GM12891 (cell line): ENCODE measurements around the gene RPS6KA3.
A peak's percentile ranks its signal among the peaks of the same experiment; 100 is the strongest.

ENCODE experiments used
- DNase-seq: peaks from one replicate; pipeline ENCODE4 v3.0.0; 2011; ENCODE audit warnings: low spot score; ENCODE audit not compliant: insufficient read length
- FAIRE-seq: peaks from 2 replicates; lab custom pipeline; 2011; peaks lifted over from hg19 to GRCh38; lab: Jason Lieb, UNC
- PAX5 ChIP-seq: IDR thresholded peaks from 2 replicates; pipeline ENCODE4 v1.6.1; 2011; ENCODE audit warnings: low read length, moderate library complexity, mild to moderate bottlenecking; ENCODE audit not compliant: insufficient read depth, severe bottlenecking
- POLR2A ChIP-seq: IDR thresholded peaks from 2 replicates; pipeline ENCODE4 v1.6.1; 2011; ENCODE audit warnings: low read depth, low read length, control low read depth
- POLR2AphosphoS5 ChIP-seq: IDR thresholded peaks from 2 replicates; pipeline ENCODE4 v1.6.1; 2011; ENCODE audit warnings: low read depth, low read length, control low read depth
- POU2F2 ChIP-seq: IDR thresholded peaks from 2 replicates; pipeline ENCODE4 v1.6.1; 2011; ENCODE audit warnings: low read depth, mild to moderate bottlenecking, control low read depth, low read length, moderate library complexity
- SPI1 ChIP-seq: IDR thresholded peaks from 2 replicates; pipeline ENCODE4 v1.6.1; 2011; ENCODE audit warnings: low read depth, low read length, control low read depth
- TAF1 ChIP-seq: IDR thresholded peaks from 2 replicates; pipeline ENCODE4 v1.6.1; 2011; ENCODE audit warnings: low read depth, low read length, control low read depth

The RPS6KA3 gene

GRCh38 chrX:20284992-20285391, 18.3 kb upstream of the RPS6KA3 start:
- TF ChIP-seq POU2F2 (no peak), POLR2A (no peak), POLR2AphosphoS5 (no peak), SPI1 (no peak), PAX5 (no peak), TAF1 (no peak)
- no peak for DNase-seq
- FAIRE-seq: no peak

GRCh38 chrX:20284444-20284843, 17.7 kb upstream of the RPS6KA3 start:
- FAIRE-seq (no peak), DNase-seq (no peak)
- no peak for TF ChIP-seq POLR2AphosphoS5
- no peak for TF ChIP-seq SPI1
- no peak for TF ChIP-seq POLR2A
- TF ChIP-seq TAF1: no peak

GRCh38 chrX:20280938-20281337, 14.2 kb upstream of the RPS6KA3 start:
- no peak for FAIRE-seq

DNA sequence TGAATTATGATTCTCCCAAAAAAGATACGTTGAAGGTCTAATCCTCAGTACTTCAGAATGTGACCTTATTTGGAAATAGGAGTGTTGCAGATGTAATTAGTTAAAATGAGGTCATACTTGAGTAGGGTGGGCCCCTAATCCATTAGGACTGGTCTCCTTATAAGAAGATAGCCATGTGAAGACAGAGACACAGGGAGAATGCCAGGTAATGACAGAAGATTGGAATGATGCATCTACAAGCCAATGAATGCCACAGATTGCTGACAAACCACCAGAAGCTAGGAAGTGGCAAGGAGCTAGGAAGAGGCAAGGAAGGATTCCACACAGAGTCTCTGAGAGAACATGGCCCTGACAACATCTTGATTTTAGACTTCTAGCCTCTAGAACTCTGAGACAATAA, 7.4 kb upstream of the RPS6KA3 start:
- TF ChIP-seq PAX5 (no peak), POLR2A (no peak), TAF1 (no peak), SPI1 (no peak), POU2F2 (no peak), POLR2AphosphoS5 (no peak)
- no peak for FAIRE-seq
- no peak for DNase-seq

More at GRCh38 chrX:20280938-20281337, 14.2 kb upstream of the RPS6KA3 start:
- DNase-seq: no peak
- TF ChIP-seq TAF1 (no peak), PAX5 (no peak), POLR2A (no peak), POLR2AphosphoS5 (no peak), POU2F2 (no peak), SPI1 (no peak)

DNA sequence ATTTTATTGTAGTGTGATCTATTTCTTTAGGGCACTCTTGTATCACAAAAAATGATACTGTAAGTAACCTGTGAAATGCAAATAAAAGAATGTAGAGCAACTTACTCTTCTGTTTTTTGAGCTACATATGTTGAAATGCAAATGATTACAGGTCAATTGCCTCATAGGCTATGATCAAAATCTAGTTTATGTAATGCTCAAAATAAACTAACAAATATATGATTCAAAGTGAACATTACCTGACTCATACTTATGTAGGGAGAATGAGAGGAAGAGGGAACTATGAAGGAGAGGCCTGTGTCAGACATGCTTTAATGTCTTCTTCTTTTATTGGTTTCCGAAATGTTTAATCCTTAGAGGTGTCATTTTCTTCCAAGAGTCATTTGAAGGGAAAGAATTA, 5.0 kb upstream of the RPS6KA3 start:
- TF ChIP-seq PAX5 (no peak), SPI1 (no peak), POLR2A (no peak), POU2F2 (no peak), POLR2AphosphoS5 (no peak)
- FAIRE-seq (no peak), DNase-seq (no peak)

DNA sequence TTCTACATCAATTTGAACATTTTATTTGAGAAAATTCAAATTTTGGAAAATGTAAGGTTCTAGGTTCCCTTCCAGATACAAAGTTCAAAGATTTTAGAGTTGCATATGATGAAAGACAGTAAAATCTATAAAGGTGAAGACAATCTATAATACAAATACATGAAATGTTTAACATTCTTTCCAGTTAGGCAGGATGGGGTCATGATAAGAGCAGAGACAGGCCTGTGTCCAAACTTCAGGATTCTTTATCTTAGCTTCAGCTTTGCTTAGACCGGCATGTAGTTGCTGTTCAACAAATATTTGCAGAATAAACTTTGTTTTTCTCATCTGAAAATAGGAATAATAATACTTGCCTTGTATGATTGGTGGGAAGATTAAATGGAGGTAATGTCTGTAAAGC, 4.5 kb upstream of the RPS6KA3 start:
- FAIRE-seq (no peak), DNase-seq (no peak)
- no peak for TF ChIP-seq PAX5
- TF ChIP-seq POU2F2: no peak
- TF ChIP-seq POLR2AphosphoS5: no peak
- no peak for TF ChIP-seq TAF1
- no peak for TF ChIP-seq SPI1
- no peak for TF ChIP-seq POLR2A

GRCh38 chrX:20270562-20270890, 3.8 kb upstream of the RPS6KA3 start:
- TF ChIP-seq PAX5 (no peak), POU2F2 (no peak), POLR2A (no peak), POLR2AphosphoS5 (no peak), TAF1 (no peak), SPI1 (no peak)
- DNase-seq (no peak), FAIRE-seq (no peak)

DNA sequence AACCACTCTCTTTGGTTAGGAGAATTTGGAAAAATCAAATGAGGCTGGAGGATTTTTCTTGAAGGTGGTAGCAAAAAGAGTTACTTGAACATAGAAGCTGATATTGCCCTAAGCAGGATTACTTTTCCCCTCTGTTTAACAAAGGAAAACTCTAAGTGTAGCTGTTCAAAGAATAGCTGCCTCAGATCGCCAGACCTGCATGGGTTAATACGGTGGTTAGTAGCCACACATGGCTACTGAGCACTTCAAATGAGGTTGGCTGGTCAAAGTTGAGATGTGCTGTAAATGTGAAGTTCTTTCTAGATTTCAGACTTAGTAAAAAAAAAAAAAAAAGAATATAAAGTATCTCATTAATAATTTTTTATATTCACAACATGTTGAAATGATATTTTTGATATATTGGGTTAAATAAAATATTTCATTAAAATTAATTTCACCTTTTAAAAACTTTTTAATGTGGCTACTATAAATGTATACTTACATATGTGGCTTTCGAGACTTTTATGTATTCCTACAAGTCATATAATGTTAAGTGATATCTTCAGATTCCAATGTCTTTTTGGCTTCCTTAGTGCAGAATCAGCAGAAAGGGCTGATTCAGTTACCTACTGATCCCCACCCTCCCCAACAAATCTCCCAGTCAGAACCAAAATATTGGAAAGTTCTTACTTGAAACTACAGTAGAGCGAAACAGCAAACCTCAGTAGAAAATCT, 3.3 kb upstream of the RPS6KA3 start:
- DNase-seq (no peak), FAIRE-seq (no peak)
- TF ChIP-seq TAF1 (no peak), POLR2AphosphoS5 (no peak), POU2F2 (no peak)

- DNase-seq (peak; percentile 19), FAIRE-seq (no peak)
Observed at GRCh38 chrX:20267931-20268701, 1.4 kb upstream of the RPS6KA3 start.

DNA sequence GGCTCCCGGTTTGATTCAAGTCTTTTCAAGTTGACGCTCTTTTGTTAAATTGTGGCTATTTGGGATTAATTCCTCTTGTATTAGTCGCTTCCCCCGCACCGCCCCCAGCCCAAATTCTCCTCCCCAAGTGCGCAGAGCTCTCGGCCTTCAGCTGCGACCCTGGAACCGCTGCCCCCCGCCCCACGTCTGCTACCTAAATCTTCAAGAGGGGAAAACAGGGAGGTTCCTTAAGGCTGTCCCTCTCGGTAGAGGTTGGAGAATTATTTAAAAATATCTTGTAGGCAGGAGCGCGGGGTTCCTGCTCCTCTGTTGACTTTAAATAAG, 860 bp upstream of the RPS6KA3 start:
- DNase-seq (no peak), FAIRE-seq (no peak)
- TF ChIP-seq POLR2AphosphoS5: no peak
- no peak for TF ChIP-seq TAF1
- no peak for TF ChIP-seq SPI1
- TF ChIP-seq POLR2A: no peak
- TF ChIP-seq POU2F2: no peak
- no peak for TF ChIP-seq PAX5

More at GRCh38 chrX:20267931-20268701, 1.4 kb upstream of the RPS6KA3 start:
- TF ChIP-seq POU2F2 (no peak), TAF1 (no peak), PAX5 (no peak), POLR2A (no peak), POLR2AphosphoS5 (no peak), SPI1 (no peak)
